Skin epidermis (tissue), 12 donors: ENCODE results near the gene BACE2.

Experiments
- H3K27ac ChIP-seq, 21 experiments: fragments of 200-600 bp; sonication (generic) in 11 of 21; one replicate each; pipeline ENCODE4 v1.5.0; 2020; ENCODE audit warnings: mild to moderate bottlenecking in 3 of 21, inconsistent platforms in 2 of 21, moderate library complexity in 2 of 21
- H3K4me3 ChIP-seq, 7 experiments: fragments of 200-600 bp; sonication (generic) in 2 of 7; one replicate each; pipeline ENCODE4 v1.5.0; 2020; ENCODE audit warnings: inconsistent platforms in 2 of 7, mild to moderate bottlenecking in 2 of 7, moderate library complexity in 1 of 7

Gene BACE2

GRCh38 chr21:41147096-41147978 is 20.6 kb upstream of the BACE2 start:
- no peak overlapping the region for H3K27ac ChIP-seq
- H3K4me3 ChIP-seq, result no peak overlapping the region

- H3K27ac ChIP-seq, result no peak overlapping the region
Measured at GRCh38 chr21:41147979-41148355, 20.0 kb upstream of the BACE2 start.

GRCh38 chr21:41148798-41149197 is 19.2 kb upstream of the BACE2 start:
- no peak overlapping the region for H3K27ac ChIP-seq
- no peak overlapping the region for H3K4me3 ChIP-seq

More at GRCh38 chr21:41147979-41148355, 20.0 kb upstream of the BACE2 start:
- H3K4me3 ChIP-seq, result no peak overlapping the region

GRCh38 chr21:41149199-41149598 is 18.8 kb upstream of the BACE2 start:
- Histone ChIP-seq H3K4me3 (no peak overlapping the region), H3K27ac (no peak overlapping the region)

- no peak overlapping the region for H3K27ac ChIP-seq
- H3K4me3 ChIP-seq, result no peak overlapping the region
Measured at GRCh38 chr21:41152147-41152546, 15.8 kb upstream of the BACE2 start.

GRCh38 chr21:41153443-41153842 is 14.5 kb upstream of the BACE2 start:
- no peak overlapping the region for H3K27ac ChIP-seq
- H3K4me3 ChIP-seq, result no peak overlapping the region

- H3K27ac ChIP-seq, result no peak overlapping the region
- no peak overlapping the region for H3K4me3 ChIP-seq
Measured at GRCh38 chr21:41156142-41156541, 11.8 kb upstream of the BACE2 start.

GRCh38 chr21:41158026-41158425 is 9.9 kb upstream of the BACE2 start:
- Histone ChIP-seq H3K4me3 (no peak overlapping the region), H3K27ac (no peak overlapping the region)

GRCh38 chr21:41160036-41160435 is 7.9 kb upstream of the BACE2 start:
- Histone ChIP-seq H3K27ac (no peak overlapping the region), H3K4me3 (no peak overlapping the region)

GRCh38 chr21:41161428-41161827 is 6.5 kb upstream of the BACE2 start:
- no peak overlapping the region for H3K4me3 ChIP-seq
- H3K27ac ChIP-seq, result no peak overlapping the region

GRCh38 chr21:41162096-41162495 is 5.9 kb upstream of the BACE2 start:
- Histone ChIP-seq H3K4me3 (no peak overlapping the region), H3K27ac (no peak overlapping the region)

GRCh38 chr21:41163091-41163490 is 4.9 kb upstream of the BACE2 start:
- no peak overlapping the region for H3K4me3 ChIP-seq
- H3K27ac ChIP-seq, result no peak overlapping the region

- Histone ChIP-seq H3K27ac (no peak overlapping the region), H3K4me3 (no peak overlapping the region)
Measured at GRCh38 chr21:41164052-41164451, 3.9 kb upstream of the BACE2 start.

GRCh38 chr21:41164981-41165655 is 2.8 kb upstream of the BACE2 start:
- peak overlapping the region in 10 of 21 experiments; percentile 25 to 99 (median 64) for H3K27ac ChIP-seq
- no peak overlapping the region for H3K4me3 ChIP-seq

- Histone ChIP-seq H3K4me3 (peak overlapping the region; percentile 55 to 85 (median 67)), H3K27ac (peak overlapping the region; percentile 73 to 99 (median 88))
Measured at GRCh38 chr21:41166884-41167283, 1.1 kb upstream of the BACE2 start.

- Histone ChIP-seq H3K4me3 (peak overlapping the region; percentile 55 to 85 (median 67)), H3K27ac (peak overlapping the region; percentile 58 to 99 (median 89))
Measured at GRCh38 chr21:41168391-41169257, 664 bp downstream of the BACE2 start.

- peak overlapping the region in 15 of 21 experiments; percentile 24 to 99 (median 89) for H3K27ac ChIP-seq
- peak overlapping the region; percentile 55 to 85 (median 67) for H3K4me3 ChIP-seq
Measured at GRCh38 chr21:41169258-41169576, 1.3 kb downstream of the BACE2 start.

GRCh38 chr21:41169701-41170100 is 1.7 kb downstream of the BACE2 start:
- H3K27ac ChIP-seq, result peak overlapping the region in 10 of 21 experiments; percentile 3 to 99 (median 89)
- peak overlapping the region in 3 of 7 experiments; percentile 64 to 85 (median 67) for H3K4me3 ChIP-seq

- Histone ChIP-seq H3K27ac (peak overlapping the region in 18 of 21 experiments; percentile 19 to 99 (median 53)), H3K4me3 (no peak overlapping the region)
Measured at GRCh38 chr21:41170442-41170841, 2.5 kb downstream of the BACE2 start.
